ENCODE measurements around the gene STK32C.

DNA sequence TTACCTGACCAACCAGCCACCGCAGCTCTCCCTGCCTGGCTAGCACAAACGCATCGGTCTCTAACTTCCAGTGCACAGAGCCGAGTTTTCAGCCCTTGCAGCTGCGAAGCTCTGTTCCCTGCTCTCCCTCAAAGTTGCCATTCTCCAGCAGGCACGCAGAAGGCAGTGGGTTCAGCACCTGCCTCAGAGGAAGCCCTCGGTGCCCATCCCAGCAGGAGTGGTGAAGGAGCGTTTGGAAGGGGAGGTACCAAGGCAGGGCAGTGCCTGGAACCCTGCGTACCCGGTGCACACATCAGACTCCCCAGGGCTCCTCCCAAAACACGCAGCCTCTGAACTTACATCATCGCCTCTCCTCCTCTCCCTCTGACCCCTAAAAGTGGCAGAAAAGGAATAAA is 1.7 kb upstream of the STK32C start:
- no peak for TF ChIP-seq POLR2AphosphoS5 (IDR thresholded peaks at IDR 0.05; ENCODE audit: borderline replicate concordance, low read depth, low read length)
- TF ChIP-seq EZH2 (IDR thresholded peaks at IDR 0.05): no peak
- no peak for TF ChIP-seq FOXP2 (optimal IDR thresholded peaks at IDR 0.05; ENCODE audit: control extremely low read depth, extremely low read length, insufficient read depth)

All from SK-N-MC (cell line).